HepG2 (cell line): Measurements from ENCODE around the gene AVPR2.

Experiments
- ADNP ChIP-seq: sonication (generic); formaldehyde crosslinking; IDR thresholded peaks from 2 replicates; pipeline ENCODE4 v1.4.0; 2020; ENCODE audit warnings: missing genetic modification reagents
- CHD2 ChIP-seq: IDR thresholded peaks from 2 replicates; pipeline ENCODE4 v1.6.1; 2011; ENCODE audit warnings: low read depth, low read length, improper control_type of control experiment
- GABPA ChIP-seq, 2 experiments: IDR thresholded peaks; 2 replicates each; pipeline ENCODE4 v1.6.1; 2011 to 2016; ENCODE audit warnings: low read depth in 2 of 2, low read length in 1 of 2, missing biosample characterization in 1 of 2, missing genetic modification characterization in 1 of 2
- HCFC1 ChIP-seq: fragments of 150-350 bp; IDR thresholded peaks from 2 replicates; pipeline ENCODE4 v1.6.1; 2014; ENCODE audit warnings: low read depth, low read length
- MAFF ChIP-seq: IDR thresholded peaks from 2 replicates; pipeline ENCODE4 v1.6.1; 2011; ENCODE audit warnings: low read depth, low read length, improper control_type of control experiment
- SALL2 ChIP-seq: sonication (generic); formaldehyde crosslinking; IDR thresholded peaks from 2 replicates; pipeline ENCODE4 v1.8.1; 2023; ENCODE audit warnings: mild to moderate bottlenecking, missing genetic modification reagents, inconsistent platforms
- ZSCAN20 ChIP-seq: sonication (generic); formaldehyde crosslinking; IDR thresholded peaks from 2 replicates; pipeline ENCODE4 v1.4.0; 2020; ENCODE audit warnings: missing genetic modification reagents, mild to moderate bottlenecking, borderline replicate concordance
- TF ChIP-seq, protein P1 (sequence below): sonication (generic); formaldehyde crosslinking; IDR thresholded peaks from 2 replicates; pipeline ENCODE4 v1.4.0; 2020; ENCODE audit warnings: missing genetic modification reagents, borderline replicate concordance
- TF ChIP-seq, protein P2 (sequence below): sonication (generic); formaldehyde crosslinking; IDR thresholded peaks from 2 replicates; pipeline ENCODE4 v1.4.0; 2020; ENCODE audit warnings: missing genetic modification reagents
- TF ChIP-seq, protein P3 (sequence below): sonication (generic); formaldehyde crosslinking; IDR thresholded peaks from 2 replicates; pipeline ENCODE4 v1.5.1; 2020; ENCODE audit warnings: mild to moderate bottlenecking, missing genetic modification reagents, moderate library complexity
- TF ChIP-seq, protein P4 (sequence below): sonication (generic); formaldehyde crosslinking; IDR thresholded peaks from 2 replicates; pipeline ENCODE4 v1.5.0; 2020; ENCODE audit warnings: mild to moderate bottlenecking, missing genetic modification reagents, moderate library complexity
- TF ChIP-seq, protein P5 (sequence below): sonication (generic); formaldehyde crosslinking; IDR thresholded peaks from 2 replicates; pipeline ENCODE4 v1.9.0; 2021; ENCODE audit warnings: missing genetic modification reagents, borderline replicate concordance
- TF ChIP-seq, protein P6 (sequence below): IDR thresholded peaks from 2 replicates; pipeline ENCODE4 v1.6.1; 2012; ENCODE audit warnings: inconsistent platforms

DNA sequence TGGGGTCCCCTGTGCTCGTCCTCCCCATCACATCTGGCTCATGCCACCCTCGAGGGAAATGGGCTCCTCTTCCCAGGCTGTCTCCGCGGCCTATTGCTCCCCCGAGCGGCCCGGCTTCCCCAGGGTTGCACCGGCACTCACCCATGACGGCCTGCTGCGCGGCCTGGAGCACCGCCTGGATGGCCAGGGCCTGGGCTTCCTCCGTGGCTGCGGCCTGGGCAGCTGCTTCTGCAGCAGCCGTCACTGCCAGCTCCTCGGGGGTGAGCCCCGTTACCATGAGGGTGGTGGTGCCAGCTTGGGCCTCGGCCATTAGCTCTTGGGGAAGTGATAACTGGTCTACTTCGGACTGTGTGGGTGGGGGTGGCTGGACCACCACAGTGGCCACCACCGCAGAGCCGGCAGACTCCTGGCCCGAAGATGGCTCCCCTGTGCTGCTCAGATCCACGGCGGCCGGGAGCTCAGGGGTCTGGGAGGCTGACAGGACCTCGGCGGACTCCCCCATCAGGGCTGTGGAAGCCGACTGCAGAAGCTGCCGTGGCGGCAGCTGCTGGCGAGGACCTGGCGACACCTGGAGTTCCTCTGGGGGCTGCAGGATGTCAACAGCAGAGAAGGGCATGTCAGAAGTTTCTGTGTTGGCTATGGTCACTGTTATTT, 48.0 kb downstream of the AVPR2 start:
- TF ChIP-seq, protein P1, sequence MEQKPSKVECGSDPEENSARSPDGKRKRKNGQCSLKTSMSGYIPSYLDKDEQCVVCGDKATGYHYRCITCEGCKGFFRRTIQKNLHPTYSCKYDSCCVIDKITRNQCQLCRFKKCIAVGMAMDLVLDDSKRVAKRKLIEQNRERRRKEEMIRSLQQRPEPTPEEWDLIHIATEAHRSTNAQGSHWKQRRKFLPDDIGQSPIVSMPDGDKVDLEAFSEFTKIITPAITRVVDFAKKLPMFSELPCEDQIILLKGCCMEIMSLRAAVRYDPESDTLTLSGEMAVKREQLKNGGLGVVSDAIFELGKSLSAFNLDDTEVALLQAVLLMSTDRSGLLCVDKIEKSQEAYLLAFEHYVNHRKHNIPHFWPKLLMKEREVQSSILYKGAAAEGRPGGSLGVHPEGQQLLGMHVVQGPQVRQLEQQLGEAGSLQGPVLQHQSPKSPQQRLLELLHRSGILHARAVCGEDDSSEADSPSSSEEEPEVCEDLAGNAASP (CRISPR knock-in tag): no peak
- TF ChIP-seq GABPA (IDR thresholded peaks at IDR 0.05; ENCODE audit: low read depth, low read length) (no peak), GABPA (CRISPR knock-in tag; IDR thresholded peaks at IDR 0.05; ENCODE audit: low read depth) (no peak), ZSCAN20 (CRISPR knock-in tag) (no peak), CHD2 (no peak), SALL2 (CRISPR knock-in tag) (no peak), ADNP (no peak), HCFC1 (no peak), MAFF (no peak)
- TF ChIP-seq, protein P2, sequence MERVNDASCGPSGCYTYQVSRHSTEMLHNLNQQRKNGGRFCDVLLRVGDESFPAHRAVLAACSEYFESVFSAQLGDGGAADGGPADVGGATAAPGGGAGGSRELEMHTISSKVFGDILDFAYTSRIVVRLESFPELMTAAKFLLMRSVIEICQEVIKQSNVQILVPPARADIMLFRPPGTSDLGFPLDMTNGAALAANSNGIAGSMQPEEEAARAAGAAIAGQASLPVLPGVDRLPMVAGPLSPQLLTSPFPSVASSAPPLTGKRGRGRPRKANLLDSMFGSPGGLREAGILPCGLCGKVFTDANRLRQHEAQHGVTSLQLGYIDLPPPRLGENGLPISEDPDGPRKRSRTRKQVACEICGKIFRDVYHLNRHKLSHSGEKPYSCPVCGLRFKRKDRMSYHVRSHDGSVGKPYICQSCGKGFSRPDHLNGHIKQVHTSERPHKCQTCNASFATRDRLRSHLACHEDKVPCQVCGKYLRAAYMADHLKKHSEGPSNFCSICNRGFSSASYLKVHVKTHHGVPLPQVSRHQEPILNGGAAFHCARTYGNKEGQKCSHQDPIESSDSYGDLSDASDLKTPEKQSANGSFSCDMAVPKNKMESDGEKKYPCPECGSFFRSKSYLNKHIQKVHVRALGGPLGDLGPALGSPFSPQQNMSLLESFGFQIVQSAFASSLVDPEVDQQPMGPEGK (CRISPR knock-in tag): no peak
- TF ChIP-seq, protein P3, sequence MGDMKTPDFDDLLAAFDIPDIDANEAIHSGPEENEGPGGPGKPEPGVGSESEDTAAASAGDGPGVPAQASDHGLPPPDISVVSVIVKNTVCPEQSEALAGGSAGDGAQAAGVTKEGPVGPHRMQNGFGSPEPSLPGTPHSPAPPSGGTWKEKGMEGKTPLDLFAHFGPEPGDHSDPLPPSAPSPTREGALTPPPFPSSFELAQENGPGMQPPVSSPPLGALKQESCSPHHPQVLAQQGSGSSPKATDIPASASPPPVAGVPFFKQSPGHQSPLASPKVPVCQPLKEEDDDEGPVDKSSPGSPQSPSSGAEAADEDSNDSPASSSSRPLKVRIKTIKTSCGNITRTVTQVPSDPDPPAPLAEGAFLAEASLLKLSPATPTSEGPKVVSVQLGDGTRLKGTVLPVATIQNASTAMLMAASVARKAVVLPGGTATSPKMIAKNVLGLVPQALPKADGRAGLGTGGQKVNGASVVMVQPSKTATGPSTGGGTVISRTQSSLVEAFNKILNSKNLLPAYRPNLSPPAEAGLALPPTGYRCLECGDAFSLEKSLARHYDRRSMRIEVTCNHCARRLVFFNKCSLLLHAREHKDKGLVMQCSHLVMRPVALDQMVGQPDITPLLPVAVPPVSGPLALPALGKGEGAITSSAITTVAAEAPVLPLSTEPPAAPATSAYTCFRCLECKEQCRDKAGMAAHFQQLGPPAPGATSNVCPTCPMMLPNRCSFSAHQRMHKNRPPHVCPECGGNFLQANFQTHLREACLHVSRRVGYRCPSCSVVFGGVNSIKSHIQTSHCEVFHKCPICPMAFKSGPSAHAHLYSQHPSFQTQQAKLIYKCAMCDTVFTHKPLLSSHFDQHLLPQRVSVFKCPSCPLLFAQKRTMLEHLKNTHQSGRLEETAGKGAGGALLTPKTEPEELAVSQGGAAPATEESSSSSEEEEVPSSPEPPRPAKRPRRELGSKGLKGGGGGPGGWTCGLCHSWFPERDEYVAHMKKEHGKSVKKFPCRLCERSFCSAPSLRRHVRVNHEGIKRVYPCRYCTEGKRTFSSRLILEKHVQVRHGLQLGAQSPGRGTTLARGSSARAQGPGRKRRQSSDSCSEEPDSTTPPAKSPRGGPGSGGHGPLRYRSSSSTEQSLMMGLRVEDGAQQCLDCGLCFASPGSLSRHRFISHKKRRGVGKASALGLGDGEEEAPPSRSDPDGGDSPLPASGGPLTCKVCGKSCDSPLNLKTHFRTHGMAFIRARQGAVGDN: no peak
- TF ChIP-seq, protein P4, sequence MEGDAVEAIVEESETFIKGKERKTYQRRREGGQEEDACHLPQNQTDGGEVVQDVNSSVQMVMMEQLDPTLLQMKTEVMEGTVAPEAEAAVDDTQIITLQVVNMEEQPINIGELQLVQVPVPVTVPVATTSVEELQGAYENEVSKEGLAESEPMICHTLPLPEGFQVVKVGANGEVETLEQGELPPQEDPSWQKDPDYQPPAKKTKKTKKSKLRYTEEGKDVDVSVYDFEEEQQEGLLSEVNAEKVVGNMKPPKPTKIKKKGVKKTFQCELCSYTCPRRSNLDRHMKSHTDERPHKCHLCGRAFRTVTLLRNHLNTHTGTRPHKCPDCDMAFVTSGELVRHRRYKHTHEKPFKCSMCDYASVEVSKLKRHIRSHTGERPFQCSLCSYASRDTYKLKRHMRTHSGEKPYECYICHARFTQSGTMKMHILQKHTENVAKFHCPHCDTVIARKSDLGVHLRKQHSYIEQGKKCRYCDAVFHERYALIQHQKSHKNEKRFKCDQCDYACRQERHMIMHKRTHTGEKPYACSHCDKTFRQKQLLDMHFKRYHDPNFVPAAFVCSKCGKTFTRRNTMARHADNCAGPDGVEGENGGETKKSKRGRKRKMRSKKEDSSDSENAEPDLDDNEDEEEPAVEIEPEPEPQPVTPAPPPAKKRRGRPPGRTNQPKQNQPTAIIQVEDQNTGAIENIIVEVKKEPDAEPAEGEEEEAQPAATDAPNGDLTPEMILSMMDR (CRISPR knock-in tag): no peak
- TF ChIP-seq, protein P5, sequence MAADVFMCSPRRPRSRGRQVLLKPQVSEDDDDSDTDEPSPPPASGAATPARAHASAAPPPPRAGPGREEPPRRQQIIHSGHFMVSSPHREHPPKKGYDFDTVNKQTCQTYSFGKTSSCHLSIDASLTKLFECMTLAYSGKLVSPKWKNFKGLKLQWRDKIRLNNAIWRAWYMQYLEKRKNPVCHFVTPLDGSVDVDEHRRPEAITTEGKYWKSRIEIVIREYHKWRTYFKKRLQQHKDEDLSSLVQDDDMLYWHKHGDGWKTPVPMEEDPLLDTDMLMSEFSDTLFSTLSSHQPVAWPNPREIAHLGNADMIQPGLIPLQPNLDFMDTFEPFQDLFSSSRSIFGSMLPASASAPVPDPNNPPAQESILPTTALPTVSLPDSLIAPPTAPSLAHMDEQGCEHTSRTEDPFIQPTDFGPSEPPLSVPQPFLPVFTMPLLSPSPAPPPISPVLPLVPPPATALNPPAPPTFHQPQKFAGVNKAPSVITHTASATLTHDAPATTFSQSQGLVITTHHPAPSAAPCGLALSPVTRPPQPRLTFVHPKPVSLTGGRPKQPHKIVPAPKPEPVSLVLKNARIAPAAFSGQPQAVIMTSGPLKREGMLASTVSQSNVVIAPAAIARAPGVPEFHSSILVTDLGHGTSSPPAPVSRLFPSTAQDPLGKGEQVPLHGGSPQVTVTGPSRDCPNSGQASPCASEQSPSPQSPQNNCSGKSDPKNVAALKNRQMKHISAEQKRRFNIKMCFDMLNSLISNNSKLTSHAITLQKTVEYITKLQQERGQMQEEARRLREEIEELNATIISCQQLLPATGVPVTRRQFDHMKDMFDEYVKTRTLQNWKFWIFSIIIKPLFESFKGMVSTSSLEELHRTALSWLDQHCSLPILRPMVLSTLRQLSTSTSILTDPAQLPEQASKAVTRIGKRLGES (CRISPR knock-in tag): no peak
- TF ChIP-seq, protein P6, sequence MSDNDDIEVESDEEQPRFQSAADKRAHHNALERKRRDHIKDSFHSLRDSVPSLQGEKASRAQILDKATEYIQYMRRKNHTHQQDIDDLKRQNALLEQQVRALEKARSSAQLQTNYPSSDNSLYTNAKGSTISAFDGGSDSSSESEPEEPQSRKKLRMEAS: no peak
